Measurements from ENCODE around the gene FGFR3.
A peak's percentile ranks its signal among the peaks of the same experiment; 100 is the strongest.

The FGFR3 gene

GRCh38 chr4:1803523-1804423 is 10.7 kb downstream of the FGFR3 start:
- DNase-seq = no peak

GRCh38 chr4:1804638-1805492 is 11.8 kb downstream of the FGFR3 start:
- no peak for DNase-seq

- DNase-seq = no peak
Observed at GRCh38 chr4:1805493-1806222, 12.6 kb downstream of the FGFR3 start.

GRCh38 chr4:1806223-1806564 is 13.1 kb downstream of the FGFR3 start:
- no peak for DNase-seq

- DNase-seq = no peak
Observed at GRCh38 chr4:1806596-1807331, 13.7 kb downstream of the FGFR3 start.

- DNase-seq = no peak
Observed at GRCh38 chr4:1807332-1807777, 14.3 kb downstream of the FGFR3 start.

- no peak for DNase-seq
Observed at GRCh38 chr4:1808396-1808795, 15.3 kb downstream of the FGFR3 start.

GRCh38 chr4:1808851-1809753 is 16.0 kb downstream of the FGFR3 start:
- DNase-seq = no peak

GRCh38 chr4:1809754-1810502 is 16.8 kb downstream of the FGFR3 start:
- DNase-seq = peak; percentile 84 to 87

- no peak for DNase-seq
Observed at GRCh38 chr4:1810765-1811164, 17.7 kb downstream of the FGFR3 start.

GRCh38 chr4:1812720-1813119 is 19.6 kb downstream of the FGFR3 start:
- no peak for DNase-seq

GRCh38 chr4:1813231-1813630 is 20.1 kb downstream of the FGFR3 start:
- no peak for DNase-seq

GRCh38 chr4:1813915-1814314 is 20.8 kb downstream of the FGFR3 start:
- no peak for DNase-seq

- DNase-seq = no peak
Observed at GRCh38 chr4:1814453-1814852, 21.4 kb downstream of the FGFR3 start.

GRCh38 chr4:1815096-1815996 is 22.3 kb downstream of the FGFR3 start:
- DNase-seq = no peak

- DNase-seq = no peak
Observed at GRCh38 chr4:1815997-1816860, 23.1 kb downstream of the FGFR3 start.

- DNase-seq = no peak
Observed at GRCh38 chr4:1819284-1819683, 26.2 kb downstream of the FGFR3 start.

GRCh38 chr4:1819816-1820215 is 26.7 kb downstream of the FGFR3 start:
- DNase-seq = no peak
